HG03064 (cell line): ENCODE data around the gene PIK3R4.

Source experiments
- ATAC-seq: cut with Tn5 transposase; IDR thresholded peaks from one replicate; pipeline ENCODE4 v1.9.1; 2021; ENCODE audit warnings: low read depth; ENCODE audit not compliant: unreplicated experiment

The PIK3R4 gene

DNA sequence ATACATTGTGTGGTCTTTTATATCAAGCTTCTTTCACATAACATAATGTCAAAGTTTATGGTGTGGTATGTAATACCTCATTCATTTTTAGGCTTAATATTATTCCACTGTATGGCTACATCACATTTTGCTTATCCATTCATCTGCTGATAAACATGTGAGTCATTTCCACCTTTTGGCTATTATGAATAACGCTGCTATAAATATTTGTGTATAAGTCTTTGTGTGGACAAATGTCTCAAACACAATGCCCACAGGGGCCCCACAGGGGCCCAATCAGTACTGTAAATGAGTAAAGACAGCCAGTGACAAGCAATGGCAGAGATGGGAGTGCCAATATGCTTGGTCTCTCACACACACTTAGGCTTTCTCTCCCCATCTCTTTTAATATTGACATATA lies 54.2 kb downstream of the PIK3R4 start:
- no peak for ATAC-seq

DNA sequence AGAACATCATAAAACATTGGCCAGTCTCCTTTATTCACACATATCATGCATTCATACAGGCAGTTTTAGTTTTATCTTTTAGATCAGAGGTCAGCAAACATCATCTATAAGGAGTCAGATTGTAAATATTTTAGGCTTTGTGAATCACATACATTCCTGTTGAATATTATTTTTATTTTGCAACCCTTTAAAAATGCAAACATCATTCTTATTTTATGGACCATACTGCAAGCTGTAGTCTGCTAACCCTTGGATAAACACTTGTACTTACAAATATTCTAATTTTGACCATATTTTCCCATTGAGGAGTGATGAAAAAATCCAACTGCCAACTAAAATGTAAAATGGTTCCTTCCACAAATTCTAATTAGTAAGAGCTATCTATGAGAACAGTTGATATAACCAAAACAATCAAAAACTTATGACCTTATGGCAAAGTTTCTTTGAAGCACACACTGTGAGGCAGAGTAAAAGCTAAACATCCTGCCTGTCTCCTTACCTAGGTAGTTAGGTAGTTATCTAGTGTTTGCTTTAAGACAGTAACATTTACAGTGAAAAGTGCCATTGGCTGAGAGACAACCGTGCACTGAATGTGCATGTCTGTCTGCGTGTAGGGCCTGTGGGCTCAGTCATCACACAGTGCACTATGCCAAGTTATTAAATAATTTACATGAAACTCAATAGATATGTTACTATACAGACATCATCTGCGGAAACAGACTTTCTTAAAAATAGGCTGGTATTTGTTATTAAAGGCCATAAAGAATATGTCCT lies 57.7 kb downstream of the PIK3R4 start:
- no peak for ATAC-seq

DNA sequence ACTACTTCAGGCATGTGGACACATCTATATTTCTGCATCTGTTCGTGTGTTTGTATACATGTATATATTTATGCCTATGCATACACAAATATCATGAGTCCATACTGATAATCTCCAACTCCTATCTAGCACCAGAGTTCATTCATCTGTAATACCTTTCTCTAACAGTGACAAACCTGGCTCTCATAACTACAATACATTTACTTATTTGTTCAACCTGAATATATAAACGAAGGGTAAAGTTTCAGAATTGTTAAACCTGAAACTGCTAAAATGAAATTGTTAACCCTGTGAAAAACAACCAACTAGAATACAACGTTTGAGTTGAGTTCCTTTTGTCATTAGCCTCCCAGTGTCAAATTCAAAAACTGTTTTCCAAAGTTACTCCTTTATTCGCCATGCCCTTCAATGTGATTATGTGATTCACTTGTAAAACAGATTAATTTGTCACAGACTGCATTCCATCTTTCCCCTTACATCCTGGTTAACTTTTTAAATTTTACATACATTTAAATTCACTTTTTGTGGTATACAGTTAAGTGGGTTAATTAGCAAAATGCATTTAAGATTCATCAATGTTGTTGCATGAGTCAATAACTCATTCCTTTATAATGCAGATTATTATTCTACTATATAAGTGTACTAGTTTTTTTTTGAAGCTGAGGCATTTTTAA lies 58.5 kb downstream of the PIK3R4 start:
- no peak for ATAC-seq

DNA sequence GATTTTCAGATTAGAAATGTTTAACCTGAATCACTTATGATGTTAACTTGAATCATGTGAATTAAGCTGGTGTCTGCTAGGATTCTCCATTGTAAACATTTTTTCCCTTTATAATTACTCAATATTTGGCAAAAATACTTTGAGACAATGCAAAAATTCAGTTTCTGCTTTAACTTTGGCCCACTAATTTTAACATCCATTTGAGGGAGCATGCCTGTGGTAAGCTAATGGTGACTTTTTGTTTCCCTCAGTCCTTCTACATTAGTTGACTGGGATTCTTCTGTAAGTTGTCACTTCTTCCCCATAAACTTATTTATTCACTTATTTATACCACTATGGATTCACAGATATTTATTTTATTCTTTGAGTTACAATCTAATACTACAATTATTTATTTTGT lies 59.3 kb downstream of the PIK3R4 start:
- ATAC-seq = no peak

DNA sequence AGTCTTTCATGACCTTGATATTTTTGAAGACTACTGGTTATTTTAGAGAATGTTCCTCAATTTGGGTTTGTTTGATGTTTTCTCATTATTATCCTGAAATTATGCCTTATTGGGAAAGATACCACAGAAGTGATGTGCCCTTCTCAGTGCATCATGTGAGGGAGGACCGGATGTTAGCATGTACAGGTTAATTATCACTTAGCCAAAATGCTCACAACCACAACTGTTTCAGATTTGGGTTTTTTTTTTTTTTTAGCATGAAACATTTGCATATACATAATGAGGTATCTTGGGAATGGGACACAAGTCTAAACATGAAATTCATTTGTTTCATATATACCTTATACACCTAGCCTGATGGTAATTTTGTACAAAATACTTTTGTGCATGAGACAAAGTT lies 59.8 kb downstream of the PIK3R4 start:
- ATAC-seq = no peak

DNA sequence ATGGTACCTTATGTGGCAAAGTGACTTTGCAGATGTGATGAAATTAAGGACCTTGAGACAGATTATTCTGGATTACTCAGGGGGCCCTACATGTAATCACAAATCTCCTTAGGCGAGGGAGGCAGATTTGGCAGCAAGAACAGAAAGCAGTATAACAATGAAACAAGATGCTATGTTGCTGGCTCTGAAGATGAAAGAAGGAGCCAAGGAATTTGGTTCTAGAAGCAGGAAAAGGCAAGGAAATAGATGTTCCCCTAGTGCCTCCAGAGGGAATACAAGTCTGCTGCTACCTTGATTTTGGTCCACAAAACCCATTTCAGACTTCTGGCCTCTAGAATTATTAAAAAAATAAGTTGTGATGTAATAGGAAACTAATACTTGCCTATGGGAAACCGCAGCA lies 64.5 kb downstream of the PIK3R4 start:
- no peak for ATAC-seq

DNA sequence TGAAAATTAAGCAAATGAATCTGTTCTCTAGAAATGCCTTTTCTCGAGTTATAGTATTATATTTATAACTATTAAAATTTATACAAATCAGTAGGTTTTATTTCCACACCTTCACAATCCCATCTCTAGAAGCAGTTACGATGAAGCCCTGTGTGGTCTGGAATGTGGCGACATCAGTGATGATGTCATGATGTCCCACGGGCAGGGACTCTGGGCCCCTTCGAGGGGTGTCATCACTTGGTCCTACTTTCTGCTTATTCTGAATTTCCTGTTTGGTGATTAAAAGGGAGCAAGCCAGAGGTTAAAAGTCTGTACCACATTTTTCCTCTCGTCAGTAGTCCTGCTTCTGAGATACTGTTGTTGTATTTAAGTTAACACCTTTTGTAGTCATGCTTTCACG lies 67.4 kb downstream of the PIK3R4 start:
- ATAC-seq = no peak

DNA sequence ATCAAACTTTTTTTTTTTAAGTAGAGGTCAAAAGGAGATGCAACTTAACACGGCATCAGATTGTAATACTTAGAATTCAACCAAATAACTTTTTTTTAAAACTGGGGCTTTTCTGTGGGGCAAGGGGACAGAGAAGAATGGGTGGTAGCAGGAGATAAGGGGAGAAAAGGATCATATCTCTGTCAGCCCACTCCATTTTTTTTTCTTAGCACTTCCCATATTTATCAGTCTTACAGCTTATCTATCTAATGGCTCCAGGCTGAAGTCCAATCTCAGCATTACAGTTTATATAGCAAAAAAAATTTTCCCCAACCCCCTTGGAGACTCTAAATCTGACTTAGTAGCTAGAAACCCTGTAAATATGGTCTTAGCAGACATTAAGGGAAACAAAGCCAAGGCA lies 69.3 kb downstream of the PIK3R4 start:
- no peak for ATAC-seq

DNA sequence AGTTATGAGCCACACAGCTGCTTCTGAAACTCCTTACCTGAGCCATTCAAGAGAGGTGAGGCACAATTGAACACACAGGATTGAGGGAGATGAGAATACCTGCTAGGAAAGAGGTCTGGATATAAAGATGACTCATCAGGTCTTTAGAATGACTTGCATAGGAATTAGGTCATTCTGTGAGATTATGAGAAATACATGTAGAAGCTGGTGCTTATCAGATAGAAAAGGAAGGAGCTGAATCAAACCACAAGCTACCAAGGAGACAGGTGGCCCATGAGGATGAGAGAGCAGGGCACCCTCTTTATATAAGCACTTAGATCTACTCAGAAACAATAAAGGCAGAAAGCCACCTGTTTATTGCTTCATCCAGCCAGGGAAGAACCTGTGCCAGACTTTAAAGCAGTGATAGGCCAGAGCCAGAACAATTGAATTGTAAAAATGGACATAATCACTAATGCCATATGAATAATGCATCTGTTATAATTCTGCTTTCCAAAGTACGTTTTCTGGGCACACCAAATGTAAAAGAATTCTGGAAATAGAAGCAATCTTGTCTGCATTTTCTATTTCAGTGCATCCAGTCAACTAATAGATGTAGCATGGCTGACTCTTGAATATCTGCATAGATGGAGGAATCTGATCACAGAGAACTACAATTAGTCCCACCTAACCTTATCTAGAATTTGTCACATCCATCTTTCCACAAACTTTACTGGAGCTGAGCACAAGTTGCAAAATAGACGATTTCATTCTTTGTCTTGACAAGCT lies 74.9 kb downstream of the PIK3R4 start:
- ATAC-seq = no peak

DNA sequence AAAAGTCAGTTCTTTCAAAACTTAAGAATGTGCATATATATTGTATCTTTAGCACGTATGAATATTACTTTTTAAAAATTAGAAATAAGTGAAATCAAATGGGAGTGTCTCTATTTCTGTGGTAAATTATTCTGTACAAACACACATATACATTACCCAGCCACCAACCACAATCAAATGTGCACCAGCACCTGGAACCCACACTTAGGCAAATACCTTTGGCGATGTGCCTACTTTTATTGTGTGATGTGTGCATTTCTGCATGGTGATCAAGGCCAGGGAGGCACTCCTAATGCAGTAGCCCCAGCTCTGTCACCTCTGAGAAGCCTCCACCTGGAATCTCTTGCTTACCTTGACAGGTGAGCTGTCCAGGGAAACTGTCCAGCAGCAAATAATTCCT lies 76.9 kb downstream of the PIK3R4 start:
- ATAC-seq = no peak

DNA sequence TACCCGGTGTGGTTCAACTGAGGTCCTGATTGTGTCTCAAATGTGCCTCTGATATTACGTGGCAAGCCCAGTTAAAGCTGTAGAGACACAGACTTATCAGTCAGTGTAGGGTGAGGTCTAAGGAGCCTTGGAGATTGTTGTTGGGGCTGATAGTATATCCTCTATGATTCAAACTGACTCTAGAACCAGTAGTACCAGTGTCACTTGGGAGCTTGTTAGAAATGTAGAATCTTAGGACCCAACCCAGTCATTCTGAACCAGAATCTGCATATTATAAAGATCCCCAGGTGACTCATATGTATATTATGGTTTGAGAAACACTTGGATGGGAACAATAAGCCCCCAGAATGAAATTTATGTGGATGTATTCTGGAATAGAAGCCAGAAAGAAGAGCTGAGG lies 83.5 kb downstream of the PIK3R4 start:
- ATAC-seq = no peak

DNA sequence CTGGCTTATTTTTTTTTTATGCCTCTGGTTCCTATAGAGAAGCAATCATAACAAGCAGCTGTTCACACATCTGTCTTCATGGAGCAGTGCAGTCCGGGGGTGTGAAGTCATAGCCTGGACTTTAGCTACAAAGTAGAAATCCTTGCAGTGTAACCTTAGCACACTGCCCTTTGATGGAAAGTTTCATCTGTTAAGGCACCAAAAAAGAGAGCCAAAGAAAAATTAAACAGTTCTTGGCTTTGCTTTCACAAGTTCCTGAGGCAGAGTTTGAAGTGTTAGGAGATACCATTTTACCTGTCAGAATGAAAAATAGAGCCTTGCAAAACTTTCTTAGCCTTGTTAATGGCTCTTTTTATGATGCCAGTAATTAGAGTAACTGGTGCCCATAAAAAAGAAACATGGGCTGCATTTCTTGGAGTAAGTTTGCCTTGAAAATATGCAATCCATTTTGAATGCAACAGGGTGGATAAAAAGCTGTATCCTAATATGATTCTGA lies 84.1 kb downstream of the PIK3R4 start:
- no peak for ATAC-seq

DNA sequence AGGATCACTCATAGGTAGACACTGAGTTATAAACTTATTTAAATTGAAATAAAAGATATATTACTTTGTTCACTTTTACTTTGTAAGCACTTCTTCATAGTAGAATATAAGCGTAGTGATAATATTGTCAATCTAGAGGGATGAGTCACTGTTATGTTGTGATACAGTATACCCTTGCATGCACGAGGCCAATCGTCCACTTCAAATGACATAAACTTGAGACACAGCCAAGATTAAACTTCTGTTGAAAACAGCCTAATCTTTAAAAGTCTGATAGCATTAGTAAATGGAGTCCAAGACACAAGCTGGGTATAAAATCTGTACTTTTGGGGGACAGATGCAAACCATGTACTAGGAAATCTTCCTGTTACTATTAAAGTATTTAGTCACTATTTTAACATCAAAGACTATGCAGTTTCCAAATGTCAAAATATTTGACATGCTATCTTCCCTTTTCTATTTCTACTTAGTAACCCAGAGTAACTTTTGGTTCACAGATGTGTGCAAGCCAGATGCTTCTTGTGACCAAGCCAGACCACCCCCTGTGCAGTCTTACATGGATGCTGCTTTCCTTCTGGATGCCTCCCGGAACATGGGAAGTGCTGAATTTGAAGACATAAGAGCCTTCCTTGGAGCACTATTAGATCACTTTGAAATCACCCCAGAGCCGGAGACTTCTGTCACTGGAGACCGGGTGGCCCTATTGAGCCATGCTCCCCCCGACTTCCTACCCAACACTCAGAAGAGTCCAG lies 85.3 kb downstream of the PIK3R4 start:
- ATAC-seq = no peak

DNA sequence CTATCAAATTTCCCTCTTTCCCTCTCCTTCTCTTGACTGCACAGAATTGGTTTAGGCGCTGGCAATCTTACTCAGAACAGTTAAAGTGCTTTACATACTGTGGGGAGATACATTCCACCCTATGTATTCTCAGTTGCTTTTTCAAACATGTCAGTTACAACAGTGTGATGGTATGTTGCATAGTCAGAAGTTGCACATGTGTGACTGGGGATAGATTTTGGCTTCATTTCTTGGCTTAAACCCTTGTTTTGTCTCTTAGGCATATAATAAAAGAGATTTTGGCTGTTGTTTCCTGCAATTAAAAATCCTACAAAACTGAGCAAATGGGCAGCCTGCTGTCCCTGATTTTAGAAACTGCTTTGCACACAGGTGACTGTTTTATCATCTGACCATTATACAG lies 86.7 kb downstream of the PIK3R4 start:
- ATAC-seq = no peak

DNA sequence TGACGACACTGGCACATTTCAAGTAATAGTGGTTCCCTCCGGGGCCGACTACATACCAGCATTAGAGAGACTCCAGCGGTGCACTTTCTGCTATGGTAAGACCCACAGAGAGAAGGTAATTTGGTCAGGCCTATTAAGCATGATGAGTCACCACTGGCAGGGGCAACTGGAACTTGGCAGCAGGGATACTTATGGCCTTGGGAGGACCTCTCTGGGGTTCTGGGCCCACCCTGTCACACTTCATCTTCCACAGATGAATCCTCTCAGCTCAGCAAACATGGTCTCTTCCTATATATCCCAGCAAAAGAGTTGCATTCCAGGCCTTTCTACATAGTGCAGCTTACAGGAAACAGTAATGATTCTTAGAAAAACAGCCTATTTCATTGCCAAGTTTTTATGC lies 88.0 kb downstream of the PIK3R4 start:
- ATAC-seq = no peak

DNA sequence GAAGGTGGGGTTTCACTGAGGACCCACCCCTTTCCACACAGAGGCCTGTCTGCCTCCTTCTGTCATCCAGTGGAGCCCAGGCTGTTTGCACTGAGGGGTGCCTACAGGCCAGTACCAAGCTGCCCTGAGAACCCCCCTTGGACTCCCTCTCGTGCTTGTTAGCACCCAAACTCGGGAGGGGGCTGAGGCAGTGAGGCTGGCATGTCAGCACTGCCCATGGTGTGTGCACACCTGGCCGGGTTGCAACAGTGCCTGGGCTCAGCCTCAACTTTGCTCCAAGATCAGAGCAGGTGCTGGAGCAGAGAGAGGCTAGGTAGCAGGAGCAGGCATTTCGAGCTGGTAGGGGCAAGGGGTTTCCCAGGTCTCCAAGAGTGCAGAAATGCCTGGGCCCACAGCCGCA lies 90.0 kb downstream of the PIK3R4 start:
- ATAC-seq = no peak

DNA sequence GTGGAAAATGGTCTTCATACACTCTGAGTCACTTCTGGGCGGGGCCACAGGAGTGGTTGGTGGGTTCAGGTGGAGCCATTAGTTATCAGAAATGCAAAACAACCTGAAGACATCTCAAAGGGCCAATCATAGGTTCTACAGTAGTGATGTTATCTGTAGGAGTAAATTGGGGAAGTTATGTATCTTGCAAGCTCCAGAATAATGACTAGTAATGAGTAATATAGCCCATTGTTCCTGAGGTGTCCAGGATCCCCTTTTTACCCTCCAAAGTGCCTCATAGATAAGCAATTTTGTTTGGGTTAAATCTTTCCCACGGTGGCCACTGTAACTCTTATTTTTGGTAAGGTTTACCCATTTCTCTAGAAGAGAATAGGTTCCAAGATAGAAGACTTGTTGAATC lies 91.7 kb downstream of the PIK3R4 start:
- ATAC-seq = no peak

DNA sequence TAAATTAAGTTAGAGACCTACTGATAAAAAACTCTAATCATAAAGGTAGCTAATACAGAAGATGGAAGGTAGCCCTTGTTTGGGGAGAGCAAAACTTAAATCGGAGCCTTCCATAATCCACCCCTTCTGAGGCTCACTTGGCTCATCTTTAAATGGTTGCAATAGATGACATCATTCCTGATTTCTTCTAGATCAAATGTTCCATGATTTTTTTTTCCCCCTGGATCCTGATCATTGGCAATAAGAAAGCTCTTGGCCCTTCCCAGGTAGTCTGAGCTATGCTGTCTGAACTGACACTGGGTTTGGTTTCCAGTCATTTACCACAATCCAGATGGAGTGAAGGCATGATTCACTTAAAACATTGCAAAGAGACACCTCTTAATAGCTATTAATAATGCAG lies 92.5 kb downstream of the PIK3R4 start:
- ATAC-seq = no peak

DNA sequence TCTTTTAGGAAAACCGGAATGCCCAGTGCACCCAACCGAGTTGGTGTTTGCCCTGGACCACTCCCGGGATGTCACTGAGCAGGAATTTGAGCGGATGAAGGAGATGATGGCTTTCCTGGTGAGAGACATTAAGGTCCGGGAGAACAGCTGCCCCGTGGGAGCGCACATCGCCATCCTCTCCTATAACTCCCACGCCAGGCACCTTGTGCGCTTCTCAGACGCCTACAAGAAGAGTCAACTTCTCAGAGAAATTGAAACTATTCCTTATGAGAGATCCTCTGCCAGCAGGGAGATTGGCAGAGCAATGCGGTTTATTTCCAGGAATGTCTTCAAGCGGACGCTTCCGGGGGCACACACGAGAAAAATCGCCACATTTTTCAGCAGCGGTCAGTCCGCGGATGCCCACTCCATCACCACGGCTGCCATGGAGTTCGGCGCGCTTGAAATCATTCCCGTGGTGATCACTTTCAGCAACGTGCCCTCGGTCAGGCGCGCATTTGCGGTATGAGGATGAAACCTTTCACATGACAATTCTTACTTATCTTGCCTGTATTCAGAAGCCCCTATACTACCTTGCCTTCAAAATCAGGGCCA lies 97.5 kb downstream of the PIK3R4 start:
- ATAC-seq = no peak

DNA sequence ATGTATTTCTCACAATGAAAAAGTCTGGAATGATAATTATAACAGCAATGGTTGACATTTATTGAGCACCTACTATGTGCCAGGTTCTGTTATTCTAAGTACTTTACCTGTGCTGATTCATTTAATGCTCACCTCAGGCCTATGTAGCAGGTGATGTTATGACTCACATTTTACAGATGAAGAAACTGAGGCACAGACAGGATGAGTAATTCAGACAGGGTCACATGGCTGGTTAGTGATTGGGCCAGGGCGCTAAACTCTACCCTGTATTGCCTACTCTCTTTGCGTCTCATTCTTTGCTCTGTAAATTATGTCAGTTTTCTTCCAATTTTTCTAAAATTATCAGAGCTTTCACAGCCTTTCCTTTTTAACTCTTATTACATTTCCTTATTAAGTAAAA lies 98.3 kb downstream of the PIK3R4 start:
- ATAC-seq = no peak
